ENCODE measurements around the gene BOLA1.
A peak's percentile ranks its signal among the peaks of the same experiment; 100 is the strongest.
"Not testable (repeated sequence)": the region's sequence is repeated elsewhere in the genome, so short reads cannot be mapped to it uniquely, and the experiment has no call there.

The BOLA1 gene

DNA sequence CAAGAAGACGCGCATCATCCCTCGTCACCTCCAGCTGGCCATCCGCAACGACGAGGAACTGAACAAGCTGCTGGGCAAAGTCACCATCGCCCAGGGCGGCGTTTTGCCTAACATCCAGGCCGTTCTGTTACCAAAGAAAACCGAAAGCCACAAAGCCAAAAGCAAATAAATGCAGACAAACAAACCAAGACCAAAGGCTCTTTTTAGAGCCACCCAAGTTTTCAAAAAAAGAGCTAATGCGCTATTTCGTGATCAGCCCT lies 12.2 kb upstream of the BOLA1 start:
- not testable (repeated sequence) for DNase-seq (ENCODE audit: low spot score)

DNA sequence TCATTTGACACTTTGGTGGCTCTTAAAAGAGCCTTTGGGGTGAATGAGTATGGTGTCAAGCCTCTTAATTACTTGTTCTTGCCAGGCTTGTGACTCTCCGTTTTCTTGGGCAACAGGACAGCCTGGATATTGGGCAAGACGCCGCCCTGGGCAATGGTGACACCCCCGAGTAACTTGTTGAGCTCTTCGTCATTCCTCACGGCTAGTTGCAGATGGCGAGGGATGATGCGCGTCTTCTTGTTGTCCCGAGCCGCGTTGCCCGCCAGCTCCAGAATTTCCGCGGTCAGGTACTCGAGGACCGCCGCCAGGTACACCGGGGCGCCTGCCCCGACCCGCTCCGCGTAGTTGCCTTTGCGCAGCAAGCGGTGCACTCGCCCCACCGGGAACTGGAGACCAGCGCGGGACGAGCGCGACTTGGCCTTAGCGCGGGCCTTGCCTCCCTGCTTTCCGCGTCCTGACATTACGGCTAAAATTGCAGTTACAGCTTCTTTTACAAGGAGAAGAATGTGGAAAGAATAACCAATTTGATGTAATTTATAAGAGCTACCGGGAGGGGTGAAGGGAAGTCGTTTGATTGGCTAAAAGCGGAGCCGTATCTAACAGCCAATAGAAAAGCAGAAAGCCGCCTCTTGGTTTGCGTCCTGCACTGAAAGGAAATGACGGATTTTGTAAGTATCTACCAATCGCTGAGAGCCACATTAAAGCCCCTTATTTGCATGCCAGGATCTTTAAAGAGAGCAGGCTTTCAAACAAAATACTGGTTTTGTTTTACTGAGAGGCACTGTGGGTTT lies 11.7 kb upstream of the BOLA1 start:
- peak; percentile 81 for DNase-seq (ENCODE audit: low spot score)

DNA sequence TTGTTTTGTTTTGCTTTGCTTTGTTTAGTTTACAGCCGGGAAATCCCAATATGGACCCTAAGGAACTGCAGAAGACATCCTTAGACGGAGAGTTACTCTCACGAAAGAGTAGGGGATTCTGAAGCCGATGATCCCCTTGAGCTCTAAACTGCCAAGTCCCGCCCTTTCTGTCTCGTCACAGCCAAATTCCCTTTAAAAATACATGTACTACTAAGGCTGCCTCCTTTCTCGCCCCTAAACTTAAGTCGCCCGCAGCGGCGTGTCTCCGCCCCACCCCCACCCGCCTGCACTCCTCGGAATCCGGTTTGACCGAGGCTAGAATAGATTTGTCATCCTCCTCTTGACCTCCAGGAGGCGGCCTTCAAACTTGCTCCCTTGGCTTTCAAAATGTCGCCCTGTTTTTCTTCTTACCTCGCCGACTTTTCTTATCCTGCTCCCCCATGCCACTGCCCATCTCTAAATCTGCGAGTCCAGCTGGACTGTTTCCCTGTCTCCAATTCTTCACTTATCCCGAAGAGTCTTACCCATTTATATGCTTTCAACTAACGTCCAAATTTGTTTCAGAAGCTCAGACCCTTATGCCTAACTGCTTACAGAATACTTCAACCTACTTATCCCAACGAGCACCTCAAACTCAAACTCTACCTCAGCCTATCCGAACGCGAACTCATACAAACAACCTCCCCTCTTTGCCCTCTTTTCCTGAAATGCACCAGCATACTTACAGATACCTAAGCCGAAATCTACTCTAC lies 10.9 kb upstream of the BOLA1 start:
- DNase-seq (ENCODE audit: low spot score), result peak; percentile 82

DNA sequence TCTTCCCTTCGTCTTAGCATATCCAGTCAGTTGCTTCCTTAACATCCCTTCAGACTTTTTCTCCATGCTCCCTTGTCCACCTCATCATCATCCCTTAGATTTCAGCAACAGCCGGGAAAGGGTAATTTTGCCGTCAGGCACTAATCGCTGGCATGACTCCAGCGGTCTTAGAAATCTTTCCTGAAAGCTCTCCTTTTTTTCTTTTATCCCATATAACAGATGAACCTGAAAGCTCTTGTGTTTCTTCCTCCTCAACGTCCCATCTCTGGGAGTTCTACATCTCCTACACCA lies 10.4 kb upstream of the BOLA1 start:
- peak; percentile 36 for DNase-seq (ENCODE audit: low spot score)

DNA sequence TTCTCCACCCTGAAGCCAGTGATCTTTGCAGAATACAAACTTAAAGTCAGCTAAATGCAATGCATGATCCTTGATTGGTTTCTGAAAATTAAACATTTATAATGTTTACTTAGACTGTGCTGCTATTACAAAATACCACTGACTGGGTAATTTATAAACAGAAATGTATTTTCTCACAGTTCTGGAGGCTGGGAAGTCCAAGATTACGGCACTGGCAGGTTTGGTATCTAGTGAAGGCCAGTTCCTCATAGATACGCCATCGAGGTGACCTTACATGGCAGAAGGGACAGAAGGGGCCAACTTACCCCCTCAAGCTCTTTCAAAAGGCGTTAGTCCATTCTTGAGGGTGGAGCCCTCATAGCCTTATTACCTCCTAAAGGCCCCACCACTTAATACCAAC lies 2.8 kb upstream of the BOLA1 start:
- DNase-seq (ENCODE audit: low spot score), result no peak

DNA sequence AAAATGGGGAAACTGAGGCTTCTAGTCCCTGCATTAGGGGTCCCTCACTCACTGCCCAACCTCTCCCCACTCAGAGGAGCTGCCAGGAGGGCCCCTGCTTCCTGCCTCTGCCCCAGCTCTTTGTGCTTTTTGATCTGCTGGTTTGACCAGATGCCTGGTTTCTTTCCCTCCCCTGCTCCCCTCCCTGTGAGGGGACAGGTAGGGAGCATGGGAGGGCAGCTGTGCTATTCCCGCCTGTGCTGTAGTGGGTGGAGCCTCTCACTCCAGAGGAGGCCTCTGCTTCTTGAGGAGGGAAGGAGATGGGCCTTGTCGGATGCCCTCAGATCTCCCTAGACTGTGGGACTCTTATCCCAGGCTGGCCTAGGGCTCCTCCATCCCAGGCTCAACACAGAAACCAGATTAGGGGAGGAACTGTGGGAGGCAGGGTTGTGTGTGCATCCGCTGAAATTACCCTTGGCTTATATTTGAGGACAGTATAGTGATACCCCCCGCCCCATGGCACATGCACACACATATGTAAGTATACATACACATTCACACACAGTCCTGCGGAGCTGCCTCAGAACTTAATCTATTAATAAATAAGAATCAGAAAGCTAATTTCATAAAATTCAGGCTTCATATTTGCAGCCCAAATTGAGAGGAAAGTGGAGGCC lies 4.6 kb downstream of the BOLA1 start:
- no peak for DNase-seq (ENCODE audit: low spot score)

DNA sequence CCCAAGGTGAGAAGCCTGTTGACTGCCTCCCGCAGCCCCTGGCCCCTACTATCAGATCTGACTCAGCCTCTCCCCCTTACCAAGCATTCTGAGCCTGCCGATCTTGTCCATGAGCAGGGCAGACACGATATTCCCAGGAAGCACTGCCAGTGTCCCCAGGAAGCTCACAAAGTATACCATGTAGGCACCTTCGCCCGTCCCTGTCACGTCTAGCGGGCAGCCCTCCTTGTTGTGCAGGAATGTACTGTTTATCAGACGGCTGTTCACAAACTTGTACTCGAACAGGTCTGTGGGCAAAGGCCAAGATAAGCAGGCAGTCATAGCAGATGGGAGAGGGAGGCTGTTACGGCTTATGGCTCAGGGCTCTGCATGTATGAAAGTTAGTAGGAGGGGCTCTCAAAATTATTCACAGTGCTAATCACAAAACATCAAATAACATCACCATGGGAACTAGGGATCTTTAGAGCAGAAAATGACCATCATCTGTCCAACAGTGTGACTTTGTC lies 7.3 kb downstream of the BOLA1 start:
- DNase-seq (ENCODE audit: low spot score), result no peak

DNA sequence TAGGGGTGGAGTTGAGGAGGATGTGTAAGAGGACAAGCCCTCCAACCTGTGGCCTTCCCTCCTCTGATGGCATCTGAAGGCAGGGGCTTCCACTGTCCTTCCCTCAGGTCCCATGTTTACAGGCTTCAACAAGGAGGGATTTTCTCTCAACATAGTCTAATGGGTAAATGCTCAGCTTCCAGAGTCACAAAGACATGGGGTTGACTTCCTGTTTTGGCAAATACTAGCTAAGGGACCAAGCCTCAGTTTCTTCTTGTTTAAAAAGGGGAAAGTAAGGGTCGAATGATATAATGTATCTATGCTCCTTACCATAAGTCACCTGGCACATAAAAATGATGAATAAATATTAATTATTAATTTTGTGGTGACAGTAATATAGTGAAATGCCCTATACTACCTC lies 15.2 kb downstream of the BOLA1 start:
- DNase-seq (ENCODE audit: low spot score), result peak; percentile 8

DNA sequence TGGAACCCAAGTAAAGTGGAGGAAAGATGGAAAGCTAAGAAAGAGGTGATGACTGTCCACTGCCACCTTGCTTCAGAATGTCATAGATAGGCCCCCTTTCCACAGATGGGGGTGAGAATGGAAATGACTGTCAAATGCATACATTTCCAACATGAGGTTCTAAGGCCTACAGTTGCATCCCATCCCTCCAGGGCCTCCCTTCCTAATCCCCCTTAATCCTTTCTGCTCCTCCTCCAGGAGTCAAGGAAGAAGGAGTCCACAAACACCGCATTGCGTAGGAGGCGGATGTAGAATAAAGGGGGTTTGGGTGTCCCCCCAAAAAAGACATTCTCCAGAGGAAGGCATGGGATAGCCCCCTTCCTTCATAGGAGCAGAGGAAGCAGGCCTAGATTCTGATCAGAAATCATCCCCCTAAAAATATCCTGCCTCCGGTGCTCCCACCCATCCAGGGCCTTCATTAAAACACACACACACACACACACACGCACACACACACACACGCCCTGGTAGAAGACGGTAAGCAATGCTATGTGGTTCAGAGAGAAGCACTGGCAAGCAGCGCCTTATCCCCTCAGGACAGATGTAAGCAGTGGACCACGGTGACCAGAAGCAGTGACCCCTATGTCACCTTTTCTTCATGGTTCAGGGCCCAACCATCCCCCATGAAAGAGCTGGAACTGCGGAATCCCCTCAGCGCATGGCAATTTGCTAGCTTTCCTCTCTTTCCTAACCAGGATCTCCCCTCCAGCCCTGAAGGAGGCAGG lies 16.2 kb downstream of the BOLA1 start:
- peak; percentile 26 for DNase-seq (ENCODE audit: low spot score)

DNA sequence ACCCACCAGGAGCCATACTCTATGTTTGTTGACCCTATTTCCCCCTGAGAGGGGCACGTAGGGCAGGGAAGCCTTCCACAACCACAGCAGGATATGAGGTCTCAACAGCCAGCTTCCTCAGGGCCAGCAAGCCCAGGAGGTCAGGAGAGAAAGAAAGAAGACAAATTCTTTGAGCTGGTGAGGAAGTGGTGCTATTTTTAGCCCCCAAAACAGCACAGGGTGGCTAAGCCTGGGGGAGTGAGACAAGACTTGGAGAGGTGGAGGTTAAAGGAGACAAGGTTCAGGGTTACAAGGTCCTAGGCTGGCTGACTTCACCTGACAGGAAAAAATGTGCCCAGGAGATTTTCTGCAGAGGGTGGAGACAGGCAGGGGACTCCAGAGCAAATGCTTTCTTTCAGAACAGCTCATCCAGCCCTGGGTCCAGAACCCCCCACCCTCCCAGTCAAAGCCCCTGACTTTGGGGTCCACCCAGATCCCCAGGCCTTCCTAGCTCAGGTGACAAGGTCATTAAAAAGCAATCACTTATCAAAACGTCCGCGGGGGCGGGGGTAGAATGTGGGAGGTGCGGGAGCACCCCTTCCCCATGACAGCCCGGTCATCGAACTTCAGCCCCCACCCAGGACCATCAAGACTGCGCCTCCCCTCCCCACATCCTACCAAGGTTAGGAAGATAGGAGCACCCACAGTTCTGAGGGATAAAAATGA lies 17.0 kb downstream of the BOLA1 start:
- DNase-seq (ENCODE audit: low spot score), result no peak

DNA sequence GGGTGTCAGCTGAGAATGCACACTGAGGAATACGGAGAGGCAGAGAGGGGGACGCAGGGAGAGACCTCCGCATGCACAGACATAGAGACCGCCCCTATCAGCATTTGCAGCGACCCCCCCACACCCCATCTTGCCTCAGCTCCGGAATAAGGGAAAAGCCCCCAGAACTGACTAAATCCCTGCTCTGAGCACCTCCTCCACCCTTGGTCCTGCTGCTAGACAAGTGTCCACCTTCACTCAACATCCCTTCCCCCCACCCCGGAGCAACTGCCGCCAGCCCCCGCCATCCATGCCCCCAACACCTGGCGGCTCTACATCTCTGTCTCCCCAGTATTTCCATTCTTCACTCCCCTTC lies 17.5 kb downstream of the BOLA1 start:
- no peak for DNase-seq (ENCODE audit: low spot score)

DNA sequence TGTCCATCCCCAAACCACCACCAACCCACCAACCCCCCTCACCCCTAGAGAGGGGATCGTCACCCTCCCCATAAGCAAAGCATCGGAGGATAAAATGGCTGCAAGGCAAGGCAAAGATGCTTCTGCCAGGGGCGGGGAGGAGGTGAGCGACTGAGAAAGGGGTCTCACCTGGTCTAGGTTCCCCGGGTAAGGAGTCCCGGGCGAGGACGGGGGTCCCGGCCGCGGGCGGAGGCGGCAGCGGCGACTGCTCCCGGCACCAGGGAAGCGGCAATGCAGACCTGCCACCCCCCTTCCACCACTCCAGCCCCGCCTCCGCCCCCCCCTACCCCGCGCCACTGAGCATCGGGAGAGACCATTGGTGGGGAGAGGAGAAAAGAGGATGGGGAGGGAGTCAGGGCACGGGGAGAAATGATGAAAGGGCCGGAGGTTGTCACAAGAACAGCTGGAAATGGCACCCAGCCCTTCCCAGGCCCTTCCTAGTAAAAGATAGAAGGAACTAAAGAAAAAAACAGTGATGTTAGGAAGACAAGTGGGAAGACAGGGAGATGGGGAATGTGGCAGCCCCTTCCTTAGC lies 18.3 kb downstream of the BOLA1 start, which contains the start of gene SV2A:
Gene SV2A (minus strand): TSS at position 274 of the 574 bp plus-strand sequence. CDS start 4,004 bp downstream, outside the sequence.
- DNase-seq (ENCODE audit: low spot score), result peak; percentile 79

DNA sequence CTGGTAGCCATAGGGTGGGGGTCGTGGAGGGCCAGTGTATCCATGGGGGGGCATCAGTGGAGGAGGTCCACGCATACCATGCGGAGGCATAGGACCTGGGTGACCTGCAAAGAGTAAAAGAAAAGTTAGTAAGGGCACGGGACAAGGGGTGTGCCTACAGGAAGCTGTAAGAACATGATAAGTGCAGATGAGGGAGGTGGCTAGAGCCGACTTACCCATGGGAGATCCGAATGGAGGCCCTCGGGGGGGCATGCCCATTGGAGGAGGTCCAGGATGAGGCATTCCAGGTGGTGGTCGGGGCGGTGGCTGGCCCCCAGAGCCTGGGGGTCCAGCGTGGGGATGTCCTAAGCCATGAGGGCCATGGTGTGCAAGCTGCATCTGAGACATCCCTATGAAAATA lies 24.3 kb downstream of the BOLA1 start:
- no peak for DNase-seq (ENCODE audit: low spot score)

DNA sequence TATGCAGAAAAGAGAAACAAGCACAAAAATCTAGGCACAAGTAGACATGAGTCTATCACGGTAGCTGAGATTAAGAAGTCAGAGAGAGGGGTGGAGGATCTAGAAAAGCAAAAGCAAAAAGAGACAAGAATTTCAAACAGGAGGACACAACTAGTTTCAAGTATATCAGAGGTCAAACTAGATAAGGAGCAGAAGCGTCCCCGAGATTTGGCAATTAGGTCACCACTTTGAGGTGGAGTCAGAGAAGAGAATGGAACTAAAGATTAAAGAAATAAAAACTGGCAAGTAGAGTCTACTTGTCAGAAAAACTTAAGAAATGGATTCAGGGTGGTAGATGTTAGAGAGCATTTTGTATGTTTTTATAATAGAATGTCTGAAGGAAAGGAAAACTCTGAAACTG lies 26.0 kb downstream of the BOLA1 start:
- no peak for DNase-seq (ENCODE audit: low spot score)

DNA sequence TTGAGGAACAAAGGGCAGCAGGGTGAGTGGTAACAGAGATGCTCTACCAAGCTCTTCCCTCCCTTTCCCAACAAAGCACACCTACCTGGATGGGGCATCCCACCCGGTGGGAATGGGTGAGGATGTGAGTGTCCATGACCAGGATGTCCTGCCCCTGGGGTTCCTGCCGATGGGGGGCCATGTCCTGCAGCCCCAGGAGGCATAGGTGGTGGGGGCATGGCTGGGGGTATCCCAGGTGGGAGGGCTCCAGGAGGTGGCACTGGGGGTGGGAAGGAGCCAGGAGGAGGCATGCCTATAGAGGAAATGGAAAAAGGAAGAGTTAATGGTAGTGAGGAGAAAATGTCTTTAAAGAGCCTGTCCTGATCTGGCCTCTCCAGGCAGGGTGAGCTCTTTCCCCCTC lies 26.4 kb downstream of the BOLA1 start:
- DNase-seq (ENCODE audit: low spot score), result no peak

DNA sequence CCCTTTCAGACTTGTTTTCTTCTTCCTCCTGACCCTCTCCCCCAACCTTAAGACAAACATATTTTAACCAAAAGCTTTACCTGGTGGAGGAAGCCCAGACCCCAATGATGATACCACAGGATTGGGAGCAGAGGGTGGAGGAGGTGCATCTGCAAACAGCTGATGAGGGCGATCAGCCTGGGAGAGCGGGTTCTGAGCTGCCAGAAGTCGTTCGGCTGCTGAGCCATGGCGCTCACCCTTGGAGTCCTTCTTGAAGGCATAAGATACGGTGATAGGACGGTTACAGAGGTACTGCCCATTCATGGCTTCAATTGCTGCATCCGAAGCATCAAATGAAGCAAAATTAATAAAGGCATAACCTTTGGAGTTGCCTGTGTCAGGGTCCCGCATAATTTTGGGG lies 26.9 kb downstream of the BOLA1 start:
- DNase-seq (ENCODE audit: low spot score), result no peak

DNA sequence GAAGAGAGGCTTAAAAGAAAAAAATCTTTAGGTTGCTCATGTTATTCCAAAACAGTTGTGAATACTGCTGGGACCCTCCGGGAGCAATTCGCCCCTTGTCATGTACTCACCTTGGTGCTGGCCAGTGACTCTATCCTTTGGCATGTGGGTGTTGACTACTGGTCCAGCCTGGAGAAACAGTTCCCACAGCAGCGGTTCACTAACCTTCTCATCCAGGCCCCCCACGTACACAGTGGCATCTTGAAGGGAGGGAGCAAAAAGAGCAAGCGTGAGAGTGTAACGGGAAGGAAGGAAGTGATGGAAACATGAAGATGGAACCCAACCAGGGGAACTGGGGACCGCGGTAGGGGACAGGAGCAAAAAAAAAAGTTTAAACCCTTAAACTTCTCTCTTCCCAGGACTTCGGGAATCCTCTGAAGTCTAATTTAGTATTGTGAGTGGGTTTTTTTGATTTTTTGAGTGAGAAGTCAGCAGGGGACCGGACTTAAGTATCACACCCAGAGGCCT lies 27.7 kb downstream of the BOLA1 start:
- no peak for DNase-seq (ENCODE audit: low spot score)

DNA sequence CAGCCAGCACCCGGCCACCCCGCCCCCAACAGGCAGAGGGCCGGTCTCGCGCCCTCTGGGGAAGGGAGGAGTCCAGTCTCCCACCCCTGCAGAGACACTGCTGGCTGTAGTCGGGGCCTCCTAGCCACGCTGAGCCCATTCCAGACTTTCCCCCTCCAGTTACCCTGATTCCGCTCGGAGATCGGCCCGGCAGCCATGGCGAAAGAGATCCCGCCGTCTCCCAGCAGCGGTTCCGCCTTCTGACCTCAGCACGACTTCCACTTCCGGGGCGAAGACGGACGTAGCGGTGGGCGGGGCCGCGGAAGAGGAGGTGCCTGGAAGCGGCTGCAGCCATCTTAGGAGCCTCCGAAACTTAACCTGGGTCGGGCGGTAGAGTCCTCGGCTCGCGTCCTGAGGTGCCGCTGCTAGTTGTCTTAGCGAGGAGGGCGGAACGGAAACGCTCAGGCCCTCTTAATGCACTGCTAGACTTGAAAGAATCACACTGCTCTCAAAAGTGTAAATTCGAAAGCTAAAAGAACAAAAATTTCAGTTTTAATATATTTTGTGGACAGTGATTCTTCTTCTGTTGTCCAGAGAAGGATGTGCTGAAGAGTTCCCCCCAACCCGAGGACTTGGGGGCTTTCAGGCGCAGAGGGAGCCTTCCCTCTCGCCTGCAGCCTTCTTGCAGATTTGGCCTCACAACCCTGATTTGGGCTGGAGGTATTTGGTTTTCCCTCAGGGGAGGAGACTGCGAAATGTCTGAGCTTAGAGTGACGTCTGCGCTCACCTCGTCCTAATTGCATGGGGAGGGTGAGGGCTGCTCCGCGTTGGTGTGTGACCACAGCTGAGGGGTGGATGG lies 28.4 kb downstream of the BOLA1 start, which contains the start of gene SF3B4:
Gene SF3B4 (minus strand): TSS at position 241 of the 838 bp plus-strand sequence. CDS start 44 bp downstream, at position 197.
- peak; percentile 97 for DNase-seq (ENCODE audit: low spot score)

DNA sequence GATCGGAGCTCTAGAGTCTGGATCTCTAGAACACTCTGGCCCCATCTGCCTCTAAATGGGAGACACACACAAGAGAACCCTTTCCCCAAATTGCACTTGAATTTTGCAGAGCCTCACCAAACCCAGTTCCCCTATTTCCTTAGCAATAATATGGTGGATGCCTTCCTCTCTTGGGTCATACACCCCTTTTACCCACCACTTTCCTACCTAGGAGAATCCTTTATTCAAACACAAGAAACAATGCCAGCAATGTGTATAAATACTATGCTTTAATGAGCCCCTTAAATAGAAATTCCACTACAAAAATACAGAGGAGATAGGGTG lies 29.0 kb downstream of the BOLA1 start:
- DNase-seq (ENCODE audit: low spot score), result no peak

DNA sequence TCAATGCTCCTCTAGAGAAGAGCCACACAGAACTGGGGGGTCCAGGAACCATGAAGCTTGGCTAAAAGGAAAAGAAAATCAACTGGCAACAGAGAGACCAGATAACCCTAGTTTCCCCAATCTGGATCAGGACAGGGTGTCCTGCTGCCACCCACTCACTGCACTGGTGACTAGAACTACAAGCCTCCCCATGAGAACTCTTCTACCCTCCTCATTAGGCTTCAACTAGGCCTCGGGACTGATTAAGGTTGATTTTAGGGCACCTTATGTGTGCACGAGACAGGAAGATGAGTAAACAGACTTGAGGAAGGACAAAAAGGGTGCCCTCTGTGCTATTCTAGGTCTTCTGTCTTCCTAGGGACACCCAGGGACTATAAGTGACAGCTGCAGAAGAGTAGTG lies 30.5 kb downstream of the BOLA1 start:
- DNase-seq (ENCODE audit: low spot score), result no peak

Measured in D341Med (cell line).